ENCODE measurements around the gene MCOLN2.
"Not testable (repeated sequence)": the region's sequence is repeated elsewhere in the genome, so short reads cannot be mapped to it uniquely, and the experiment has no call there.

Gene MCOLN2

DNA sequence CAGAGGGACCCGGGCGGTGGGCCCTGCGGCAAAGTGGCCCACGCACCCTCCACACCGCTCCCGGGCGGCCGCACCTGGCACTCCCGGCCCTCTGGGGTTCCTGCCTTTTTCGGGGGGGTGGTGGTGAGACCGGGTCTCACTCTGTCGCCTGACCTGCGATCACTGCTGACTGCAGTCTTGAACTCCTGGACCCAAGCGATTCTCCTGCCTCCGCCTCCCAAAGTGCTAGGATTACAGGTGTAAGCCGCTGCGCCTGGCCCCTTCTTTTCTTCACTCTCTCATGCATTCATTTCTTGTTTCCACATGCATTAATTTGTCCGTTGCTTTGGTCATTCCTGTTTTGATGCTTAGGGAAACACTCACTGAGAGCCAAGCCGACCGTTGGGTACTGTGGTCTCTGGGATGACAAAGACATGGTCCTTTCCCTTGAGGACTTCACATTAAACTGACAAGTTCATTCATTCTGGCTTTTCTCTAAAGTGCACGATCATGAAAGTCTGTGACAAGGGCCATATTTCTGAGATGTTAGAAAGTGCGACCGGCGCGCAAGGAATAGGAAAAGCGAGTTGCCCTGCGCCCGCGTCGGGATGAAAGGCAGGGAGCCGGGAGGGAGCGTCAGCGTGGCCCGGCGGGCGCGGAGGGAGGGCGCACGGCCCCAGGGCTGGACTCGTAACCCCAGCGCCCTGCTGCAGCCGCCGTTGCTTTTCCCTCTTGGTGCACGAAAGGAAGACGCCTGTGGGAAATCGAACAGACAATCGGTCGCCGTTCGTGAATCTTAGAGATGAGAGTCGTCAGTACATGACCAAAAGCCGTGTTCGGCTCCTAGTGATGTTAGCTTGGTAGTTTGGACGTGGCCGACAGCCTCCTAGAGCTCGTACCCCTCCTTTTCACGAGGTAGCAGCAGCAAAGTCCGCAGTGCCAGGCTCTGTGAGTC lies 1.0 kb upstream of the MCOLN2 start:
- no peak for DNase-seq (ENCODE audit: extremely low read depth, low read depth)
- TF ChIP-seq, protein P1, sequence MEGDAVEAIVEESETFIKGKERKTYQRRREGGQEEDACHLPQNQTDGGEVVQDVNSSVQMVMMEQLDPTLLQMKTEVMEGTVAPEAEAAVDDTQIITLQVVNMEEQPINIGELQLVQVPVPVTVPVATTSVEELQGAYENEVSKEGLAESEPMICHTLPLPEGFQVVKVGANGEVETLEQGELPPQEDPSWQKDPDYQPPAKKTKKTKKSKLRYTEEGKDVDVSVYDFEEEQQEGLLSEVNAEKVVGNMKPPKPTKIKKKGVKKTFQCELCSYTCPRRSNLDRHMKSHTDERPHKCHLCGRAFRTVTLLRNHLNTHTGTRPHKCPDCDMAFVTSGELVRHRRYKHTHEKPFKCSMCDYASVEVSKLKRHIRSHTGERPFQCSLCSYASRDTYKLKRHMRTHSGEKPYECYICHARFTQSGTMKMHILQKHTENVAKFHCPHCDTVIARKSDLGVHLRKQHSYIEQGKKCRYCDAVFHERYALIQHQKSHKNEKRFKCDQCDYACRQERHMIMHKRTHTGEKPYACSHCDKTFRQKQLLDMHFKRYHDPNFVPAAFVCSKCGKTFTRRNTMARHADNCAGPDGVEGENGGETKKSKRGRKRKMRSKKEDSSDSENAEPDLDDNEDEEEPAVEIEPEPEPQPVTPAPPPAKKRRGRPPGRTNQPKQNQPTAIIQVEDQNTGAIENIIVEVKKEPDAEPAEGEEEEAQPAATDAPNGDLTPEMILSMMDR (IDR thresholded peaks at IDR 0.05; ENCODE audit: low read depth, low read length): no peak

DNA sequence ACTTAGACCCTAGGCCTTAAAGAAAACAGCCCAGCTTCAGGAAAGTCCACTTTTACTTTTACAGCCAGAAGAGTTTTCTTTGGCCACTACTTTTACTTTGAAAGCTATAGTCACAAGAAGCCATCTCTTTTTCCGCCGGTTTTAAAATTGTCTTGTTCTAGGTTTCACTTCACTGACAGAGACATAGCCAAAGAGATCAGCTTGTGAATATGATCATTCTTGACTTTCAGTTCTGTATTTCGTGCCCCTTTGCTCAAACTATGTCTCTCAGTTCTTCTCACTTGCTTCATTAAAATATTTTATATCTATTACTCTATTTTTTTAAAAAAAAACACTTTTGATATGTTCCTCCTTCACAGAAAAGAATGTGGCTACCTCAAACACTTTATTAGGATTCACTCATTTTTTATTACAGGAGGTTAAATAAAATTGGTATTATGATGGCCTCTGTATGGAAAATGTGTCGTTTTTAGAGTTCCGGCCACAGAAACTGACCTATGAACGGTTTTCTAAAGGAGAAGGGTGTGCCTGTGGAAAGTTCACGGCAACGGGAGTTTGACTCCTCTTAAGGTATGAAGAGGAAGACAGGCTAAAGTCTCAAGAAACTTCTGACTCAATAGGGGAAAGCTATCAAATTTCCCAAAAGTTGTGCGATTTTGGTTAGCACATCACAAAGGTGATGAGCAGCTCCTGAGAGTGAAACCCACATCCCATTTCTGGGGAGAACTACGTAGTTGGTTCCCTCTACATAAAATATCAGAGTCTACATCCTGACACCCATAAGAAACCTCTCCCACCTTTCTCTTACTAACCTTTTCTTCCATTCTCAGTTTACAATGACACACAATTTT lies 1.2 kb downstream of the MCOLN2 start:
- DNase-seq (ENCODE audit: extremely low read depth, low read depth): no peak
- TF ChIP-seq, protein P1 (IDR thresholded peaks at IDR 0.05; ENCODE audit: low read depth, low read length): no peak

DNA sequence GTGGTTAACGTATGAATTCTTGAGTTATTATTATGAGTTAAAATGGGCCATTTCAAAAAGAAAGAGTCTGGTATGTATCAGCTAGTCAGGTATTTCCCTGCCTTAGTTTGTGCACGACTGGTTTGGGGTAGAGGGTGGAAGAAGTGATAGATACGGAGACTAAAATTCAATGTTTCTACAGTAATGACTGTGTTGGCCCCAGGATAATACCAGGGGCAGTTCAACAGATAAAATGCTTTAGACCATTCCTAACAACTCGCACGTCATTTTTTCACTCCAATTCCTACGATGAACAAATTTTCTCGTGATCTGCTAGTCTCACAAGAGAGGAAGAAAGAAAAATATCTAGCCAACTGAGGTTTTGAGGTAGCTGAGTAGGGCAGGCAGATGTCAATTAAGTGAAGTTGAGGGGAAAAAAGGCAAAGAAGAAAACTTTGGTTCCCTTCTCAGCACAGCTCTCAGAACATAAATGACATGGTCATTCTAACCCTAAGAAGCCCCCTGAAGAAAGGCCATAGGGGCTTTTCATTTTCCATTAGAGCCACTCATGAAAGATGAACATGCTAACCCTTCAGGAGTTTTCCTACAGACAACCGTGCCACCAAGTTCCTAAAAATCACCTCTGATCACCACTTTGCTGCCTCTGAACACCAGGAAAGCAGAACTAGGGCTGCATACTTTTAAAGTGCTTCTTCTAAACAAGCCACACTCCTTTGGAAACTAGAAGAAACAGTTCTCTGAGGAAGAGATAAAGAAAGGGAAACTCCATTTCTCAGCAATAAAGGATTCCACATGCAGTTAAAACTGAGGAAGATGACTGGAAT lies 5.6 kb downstream of the MCOLN2 start:
- no peak for DNase-seq (ENCODE audit: extremely low read depth, low read depth)
- TF ChIP-seq, protein P1 (IDR thresholded peaks at IDR 0.05; ENCODE audit: low read depth, low read length): no peak

DNA sequence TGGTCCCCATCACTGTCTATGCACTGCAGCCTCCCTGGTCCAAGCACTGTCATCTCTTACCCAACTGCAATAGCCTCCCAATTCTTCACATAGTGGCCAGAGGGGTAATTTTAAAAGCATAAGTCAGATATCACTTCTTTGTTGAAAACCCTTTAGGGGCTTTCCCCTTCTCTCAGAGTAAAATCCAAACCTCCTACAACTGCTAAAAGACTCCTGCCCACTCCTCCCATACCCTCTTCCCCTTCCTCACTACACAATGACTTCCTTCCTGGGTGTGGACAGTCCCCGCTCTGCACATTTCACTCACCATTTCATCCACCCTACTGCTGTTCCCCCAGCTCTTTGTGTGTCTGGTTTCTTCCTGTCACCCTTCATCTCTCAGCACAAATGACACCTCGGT lies 8.3 kb downstream of the MCOLN2 start:
- no peak for DNase-seq (ENCODE audit: extremely low read depth, low read depth)
- TF ChIP-seq, protein P1 (IDR thresholded peaks at IDR 0.05; ENCODE audit: low read depth, low read length): no peak

DNA sequence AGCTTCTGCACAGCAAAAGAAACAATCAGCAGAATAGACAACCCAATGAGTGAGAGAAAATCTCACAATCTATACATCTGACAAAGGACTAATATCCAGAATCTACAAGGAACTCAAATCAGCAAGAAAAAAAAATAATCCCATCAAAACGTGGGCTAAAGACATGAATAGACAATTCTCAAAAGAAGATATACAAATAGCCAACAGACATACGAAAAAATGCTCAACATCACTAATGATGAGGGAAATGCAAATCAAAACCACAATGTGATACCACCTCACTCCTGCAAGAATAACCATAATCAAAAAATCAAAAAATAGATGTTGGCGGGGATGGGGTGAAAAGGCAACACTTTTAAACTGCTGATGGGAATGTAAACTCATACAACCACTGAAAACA lies 10.4 kb downstream of the MCOLN2 start:
- DNase-seq (ENCODE audit: extremely low read depth, low read depth): not testable (repeated sequence)

DNA sequence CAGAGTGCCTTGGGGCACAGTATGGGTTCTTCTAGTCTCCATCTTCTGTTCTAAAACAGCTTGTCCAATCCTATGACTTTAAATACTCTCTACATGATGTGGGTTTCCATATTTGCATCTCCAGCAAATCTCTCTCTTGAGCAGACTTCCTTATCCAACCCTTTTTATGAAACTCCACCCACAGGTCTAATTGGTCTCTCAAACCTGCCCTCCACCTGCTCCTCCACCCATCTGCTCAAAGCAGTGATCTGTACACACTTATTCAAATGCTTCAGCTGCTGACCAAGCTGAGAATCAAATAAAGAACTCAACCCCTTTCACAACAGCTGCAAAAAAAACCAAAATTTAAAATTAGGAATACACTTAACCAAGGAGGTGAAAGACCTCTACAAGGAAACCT lies 11.5 kb downstream of the MCOLN2 start:
- TF ChIP-seq, protein P1 (IDR thresholded peaks at IDR 0.05; ENCODE audit: low read depth, low read length): no peak
- no peak for DNase-seq (ENCODE audit: extremely low read depth, low read depth)

DNA sequence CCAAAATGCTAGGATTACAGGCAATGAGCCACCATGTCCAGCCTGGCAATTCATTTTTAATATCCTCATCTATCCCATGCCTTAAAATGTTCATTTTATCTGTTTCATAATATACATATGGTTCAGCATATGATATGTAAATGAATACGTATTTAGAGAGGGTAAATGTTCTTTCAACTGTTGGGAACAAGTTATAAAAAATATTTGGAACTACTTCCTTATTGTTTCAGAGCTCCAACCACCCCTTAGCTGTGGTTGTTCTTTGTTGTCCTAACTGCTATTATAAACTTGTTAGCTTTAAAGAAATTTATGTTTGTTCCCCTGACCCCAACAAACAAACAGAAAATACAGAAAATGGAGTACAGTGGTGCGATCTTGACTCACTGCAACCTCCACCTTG lies 14.5 kb downstream of the MCOLN2 start:
- TF ChIP-seq, protein P1 (IDR thresholded peaks at IDR 0.05; ENCODE audit: low read depth, low read length): no peak
- no peak for DNase-seq (ENCODE audit: extremely low read depth, low read depth)

Data from AG09319 (cell line).